ENCODE measurements around the gene DEAF1.
"Not testable (repeated sequence)": the region's sequence is repeated elsewhere in the genome, so short reads cannot be mapped to it uniquely, and the experiment has no call there.

GRCh38 chr11:647672-648158, 47.3 kb downstream of the DEAF1 start:
- TF ChIP-seq YY1 (IDR thresholded peaks at IDR 0.05; ENCODE audit: insufficient read depth, insufficient read length); ZNF274 (IDR thresholded peaks at IDR 0.05; ENCODE audit: low read depth, low read length): not testable (repeated sequence)
